Panc1 (cell line): ENCODE results near the gene LHX1. TPM values are rescaled to one million over a fixed set of nuclear protein-coding genes. Genes with fewer than 3 reads are reported as not detected.

Source experiments
- ATAC-seq: fragments of 200-7000 bp; cut with Tn5 transposase; 2 replicates; pipeline ENCODE4 v1.9.1; 2020; ENCODE audit warnings: mild to moderate bottlenecking, moderate library complexity
- BruUV-seq: library from RNA; stranded (reverse); fragments of 400-500 nt; replicated peaks from 2 replicates; lab custom pipeline; 2021; lab: Mats Ljungman, UMichigan
- CTCF ChIA-PET: fragments of 300-600 bp; sonication (Branson Sonifier 250); formaldehyde crosslinking; loops from one replicate; lab custom pipeline; 2022; ENCODE audit warnings: antibody characterized with exemption; lab: Charles Lee
- POLR2A ChIA-PET: fragments of 300-600 bp; sonication (Branson Sonifier 250); formaldehyde crosslinking; loops from one replicate; lab custom pipeline; 2022; ENCODE audit warnings: antibody characterized with exemption; lab: Charles Lee
- DNase-seq: peaks from one replicate; pipeline ENCODE4 v3.0.0-alpha.2; 2010; ENCODE audit warnings: low read depth, low spot score
- H3K27ac ChIP-seq: 2 replicates; pipeline ENCODE4 v1.5.1; 2011; ENCODE audit warnings: mild to moderate bottlenecking, low read length, inconsistent platforms
- H3K27me3 ChIP-seq: fragments of 200-500 bp; sonication (Bioruptor generic); 2 replicates; pipeline ENCODE4 v1.6.0; 2014; ENCODE audit warnings: low read length, inconsistent platforms; ENCODE audit not compliant: control insufficient read depth, insufficient read depth
- H3K36me3 ChIP-seq: fragments of 200-500 bp; sonication (Bioruptor generic); 2 replicates; pipeline ENCODE4 v1.5.1; 2014; ENCODE audit warnings: inconsistent platforms, mild to moderate bottlenecking, low read length, moderate library complexity; ENCODE audit not compliant: control insufficient read depth, insufficient read depth
- H3K4me1 ChIP-seq: 2 replicates; pipeline ENCODE4 v1.5.1; 2011; ENCODE audit warnings: inconsistent platforms, mild to moderate bottlenecking, low read length, moderate library complexity; ENCODE audit not compliant: control insufficient read depth, insufficient read depth
- H3K4me3 ChIP-seq, 2 experiments: 2 replicates each; pipeline ENCODE4 v1.5.1; 2011 to 2012; ENCODE audit warnings: low read depth in 2 of 2, low read length in 2 of 2, mild to moderate bottlenecking in 2 of 2, inconsistent platforms in 1 of 2, moderate library complexity in 1 of 2
- H3K9me3 ChIP-seq: fragments of 200-500 bp; sonication (Bioruptor generic); 2 replicates; pipeline ENCODE4 v1.5.1; 2014; ENCODE audit warnings: low read depth, mild to moderate bottlenecking, inconsistent platforms, low read length, moderate library complexity; ENCODE audit not compliant: control insufficient read depth, insufficient read depth
- POLR2AphosphoS5 ChIP-seq: IDR thresholded peaks from 2 replicates; pipeline ENCODE4 v1.6.1; 2012; ENCODE audit warnings: mild to moderate bottlenecking, low read depth, low read length, moderate library complexity
- SIN3A ChIP-seq: IDR thresholded peaks from 2 replicates; pipeline ENCODE4 v1.6.1; 2012; ENCODE audit warnings: low read depth, mild to moderate bottlenecking, low read length, moderate library complexity, borderline replicate concordance; ENCODE audit not compliant: insufficient read depth
- TCF7L2 ChIP-seq: IDR thresholded peaks from 2 replicates; pipeline ENCODE4 v1.6.1; 2011; ENCODE audit warnings: mild to moderate bottlenecking, low read depth, low read length, inconsistent platforms
- in situ Hi-C: cut with HindIII; loops from 2 replicates; pipeline ENCODE4 v1.10.0; 2016; ENCODE audit warnings: low sequenced_read_pairs, low pct_unique_long_range_greater_than_20kb
- intact Hi-C: fragments of 100-400 bp; cut with micrococcal nuclease; formaldehyde crosslinking; loops from one replicate; pipeline ENCODE4 v1.10.0; 2022; ENCODE audit not compliant: unreplicated experiment
- total RNA-seq: library from RNA; stranded (reverse); gene quantifications from one replicate; pipeline ENCODE4 v1.2.1, GENCODE V29; 2021; ENCODE audit not compliant: unreplicated experiment
- TF ChIP-seq, protein P1 (sequence below): fragments of 450-650 bp; IDR thresholded peaks from 2 replicates; pipeline ENCODE4 v1.5.1; 2017; ENCODE audit warnings: mild to moderate bottlenecking
- TF ChIP-seq, protein P2 (sequence below), 2 experiments: IDR thresholded peaks; 2 replicates each; pipeline ENCODE4 v1.6.1; 2011 to 2012; ENCODE audit warnings: low read depth in 2 of 2, control low read depth in 1 of 2, low read length in 1 of 2, mild to moderate bottlenecking in 1 of 2, moderate library complexity in 1 of 2; ENCODE audit not compliant: insufficient read depth in 1 of 2

The LHX1 gene
- total RNA-seq, 1 experiment from 2014 or later, result 8.6 TPM

DNA sequence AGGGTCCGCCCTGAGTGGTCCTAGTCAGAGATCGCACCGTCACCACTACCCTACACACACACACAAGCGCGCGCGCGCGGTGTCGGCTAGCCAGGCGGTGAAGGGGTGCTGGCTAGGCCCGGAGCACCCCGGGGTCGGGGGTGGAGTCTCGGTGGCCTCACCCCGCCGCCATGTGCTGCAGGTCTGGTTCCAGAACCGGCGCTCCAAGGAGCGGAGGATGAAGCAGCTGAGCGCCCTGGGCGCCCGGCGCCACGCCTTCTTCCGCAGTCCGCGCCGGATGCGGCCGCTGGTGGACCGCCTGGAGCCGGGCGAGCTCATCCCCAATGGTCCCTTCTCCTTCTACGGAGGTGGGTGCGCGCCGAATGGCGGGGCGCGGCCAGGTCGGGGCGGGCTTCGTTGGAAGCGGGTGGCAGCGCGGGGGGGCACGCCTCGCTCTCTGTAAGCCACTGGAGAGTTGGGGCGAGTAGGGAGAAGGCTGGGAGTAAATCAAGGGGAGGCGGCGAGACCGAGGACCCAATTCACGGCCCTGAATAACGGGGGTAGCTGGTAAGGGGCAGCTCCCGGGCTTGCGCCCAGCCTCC, 4.8 kb downstream of the LHX1 start:
- no peak for DNase-seq
- H3K4me1 ChIP-seq, result no peaks in the 10 kb centered on the region
- H3K36me3 ChIP-seq, result no peaks in the 10 kb centered on the region; the same call in 1 of the 2 replicates
- no peak for ATAC-seq
- intact Hi-C loops (no loop called here), in situ Hi-C loops (no loop called here)
- BruUV-seq, result no TSS peak
- TF ChIP-seq POLR2AphosphoS5 (no peak), TCF7L2 (no peak), SIN3A (no peak)
- TF ChIP-seq, protein P1, sequence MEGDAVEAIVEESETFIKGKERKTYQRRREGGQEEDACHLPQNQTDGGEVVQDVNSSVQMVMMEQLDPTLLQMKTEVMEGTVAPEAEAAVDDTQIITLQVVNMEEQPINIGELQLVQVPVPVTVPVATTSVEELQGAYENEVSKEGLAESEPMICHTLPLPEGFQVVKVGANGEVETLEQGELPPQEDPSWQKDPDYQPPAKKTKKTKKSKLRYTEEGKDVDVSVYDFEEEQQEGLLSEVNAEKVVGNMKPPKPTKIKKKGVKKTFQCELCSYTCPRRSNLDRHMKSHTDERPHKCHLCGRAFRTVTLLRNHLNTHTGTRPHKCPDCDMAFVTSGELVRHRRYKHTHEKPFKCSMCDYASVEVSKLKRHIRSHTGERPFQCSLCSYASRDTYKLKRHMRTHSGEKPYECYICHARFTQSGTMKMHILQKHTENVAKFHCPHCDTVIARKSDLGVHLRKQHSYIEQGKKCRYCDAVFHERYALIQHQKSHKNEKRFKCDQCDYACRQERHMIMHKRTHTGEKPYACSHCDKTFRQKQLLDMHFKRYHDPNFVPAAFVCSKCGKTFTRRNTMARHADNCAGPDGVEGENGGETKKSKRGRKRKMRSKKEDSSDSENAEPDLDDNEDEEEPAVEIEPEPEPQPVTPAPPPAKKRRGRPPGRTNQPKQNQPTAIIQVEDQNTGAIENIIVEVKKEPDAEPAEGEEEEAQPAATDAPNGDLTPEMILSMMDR, result no peak
- TF ChIP-seq, protein P2, sequence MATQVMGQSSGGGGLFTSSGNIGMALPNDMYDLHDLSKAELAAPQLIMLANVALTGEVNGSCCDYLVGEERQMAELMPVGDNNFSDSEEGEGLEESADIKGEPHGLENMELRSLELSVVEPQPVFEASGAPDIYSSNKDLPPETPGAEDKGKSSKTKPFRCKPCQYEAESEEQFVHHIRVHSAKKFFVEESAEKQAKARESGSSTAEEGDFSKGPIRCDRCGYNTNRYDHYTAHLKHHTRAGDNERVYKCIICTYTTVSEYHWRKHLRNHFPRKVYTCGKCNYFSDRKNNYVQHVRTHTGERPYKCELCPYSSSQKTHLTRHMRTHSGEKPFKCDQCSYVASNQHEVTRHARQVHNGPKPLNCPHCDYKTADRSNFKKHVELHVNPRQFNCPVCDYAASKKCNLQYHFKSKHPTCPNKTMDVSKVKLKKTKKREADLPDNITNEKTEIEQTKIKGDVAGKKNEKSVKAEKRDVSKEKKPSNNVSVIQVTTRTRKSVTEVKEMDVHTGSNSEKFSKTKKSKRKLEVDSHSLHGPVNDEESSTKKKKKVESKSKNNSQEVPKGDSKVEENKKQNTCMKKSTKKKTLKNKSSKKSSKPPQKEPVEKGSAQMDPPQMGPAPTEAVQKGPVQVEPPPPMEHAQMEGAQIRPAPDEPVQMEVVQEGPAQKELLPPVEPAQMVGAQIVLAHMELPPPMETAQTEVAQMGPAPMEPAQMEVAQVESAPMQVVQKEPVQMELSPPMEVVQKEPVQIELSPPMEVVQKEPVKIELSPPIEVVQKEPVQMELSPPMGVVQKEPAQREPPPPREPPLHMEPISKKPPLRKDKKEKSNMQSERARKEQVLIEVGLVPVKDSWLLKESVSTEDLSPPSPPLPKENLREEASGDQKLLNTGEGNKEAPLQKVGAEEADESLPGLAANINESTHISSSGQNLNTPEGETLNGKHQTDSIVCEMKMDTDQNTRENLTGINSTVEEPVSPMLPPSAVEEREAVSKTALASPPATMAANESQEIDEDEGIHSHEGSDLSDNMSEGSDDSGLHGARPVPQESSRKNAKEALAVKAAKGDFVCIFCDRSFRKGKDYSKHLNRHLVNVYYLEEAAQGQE (IDR thresholded peaks at IDR 0.05; ENCODE audit: insufficient read depth in 1 of 2, low read depth in 2 of 2, low read length in 1 of 2), result no peak
- no peak overlapping the region for H3K27ac ChIP-seq
- H3K27me3 ChIP-seq, result no peaks in the 10 kb centered on the region
- POLR2A ChIA-PET, result no interaction called here
- no peak overlapping the region for H3K4me3 ChIP-seq
- H3K9me3 ChIP-seq, result no peaks in the 10 kb centered on the region
- CTCF ChIA-PET, result no interaction called here

DNA sequence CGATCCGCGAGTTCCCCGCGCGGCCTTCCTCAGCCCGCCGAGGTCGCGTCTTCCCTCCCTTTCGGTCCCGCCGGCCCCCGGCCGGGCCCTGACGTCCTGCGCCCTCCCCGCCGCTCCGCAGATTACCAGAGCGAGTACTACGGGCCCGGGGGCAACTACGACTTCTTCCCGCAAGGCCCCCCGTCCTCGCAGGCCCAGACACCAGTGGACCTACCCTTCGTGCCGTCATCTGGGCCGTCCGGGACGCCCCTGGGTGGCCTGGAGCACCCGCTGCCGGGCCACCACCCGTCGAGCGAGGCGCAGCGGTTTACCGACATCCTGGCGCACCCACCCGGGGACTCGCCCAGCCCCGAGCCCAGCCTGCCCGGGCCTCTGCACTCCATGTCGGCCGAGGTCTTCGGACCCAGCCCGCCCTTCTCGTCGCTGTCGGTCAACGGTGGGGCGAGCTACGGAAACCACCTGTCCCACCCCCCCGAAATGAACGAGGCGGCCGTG, 5.4 kb downstream of the LHX1 start:
- Histone ChIP-seq H3K4me1 (peaks cover 4% of the 10 kb centered on the region), H3K27ac (no peak overlapping the region), H3K9me3 (no peaks in the 10 kb centered on the region), H3K4me3 (no peak overlapping the region), H3K27me3 (no peaks in the 10 kb centered on the region), H3K36me3 (no peaks in the 10 kb centered on the region; the same call in 1 of the 2 replicates)
- POLR2A ChIA-PET, result no interaction called here
- DNase-seq (no peak), ATAC-seq (no peak)
- in situ Hi-C loops (no loop called here), intact Hi-C loops (no loop called here)
- no peak for TF ChIP-seq TCF7L2
- TF ChIP-seq, protein P2 (IDR thresholded peaks at IDR 0.05; ENCODE audit: insufficient read depth in 1 of 2, low read depth in 2 of 2, low read length in 1 of 2), result no peak
- TF ChIP-seq, protein P1, result no peak
- TF ChIP-seq SIN3A, result no peak
- TF ChIP-seq POLR2AphosphoS5, result no peak
- CTCF ChIA-PET, result no interaction called here
- BruUV-seq, result no TSS peak
